Activated T-helper 2 cell treated with anti-CD3 and anti-CD28 coated beads, Interferon-gamma antibody, Interleukin-2, Interleukin-4, amounts not matched to agents 10 μg/mL and 5 μg/mL and 100 μg/mL, durations not matched to agents 14 hours and 24 hours and 36 hours (primary cell): Measurements from ENCODE around the gene NOXRED1. TPM values are rescaled to one million over a fixed set of nuclear protein-coding genes. Genes with fewer than 3 reads are reported as not detected.

Experiments used
- DNase-seq: peaks from one replicate; pipeline ENCODE4 v3.0.0; 2021; ENCODE audit warnings: low spot score
- H3K27ac Mint-ChIP-seq: one replicate; pipeline ENCODE4 v1.8.0; 2021; ENCODE audit warnings: mixed read lengths
- H3K27me3 Mint-ChIP-seq: one replicate; pipeline ENCODE4 v1.8.0; 2021; ENCODE audit warnings: low read depth, mixed read lengths
- H3K36me3 Mint-ChIP-seq: one replicate; pipeline ENCODE4 v1.8.0; 2021; ENCODE audit warnings: low read depth, mixed read lengths
- H3K4me1 Mint-ChIP-seq: one replicate; pipeline ENCODE4 v1.8.0; 2021; ENCODE audit warnings: low read depth, mixed read lengths
- H3K4me3 Mint-ChIP-seq: one replicate; pipeline ENCODE4 v1.8.0; 2021; ENCODE audit warnings: low read depth, mild to moderate bottlenecking, moderate library complexity, mixed read lengths
- H3K9me3 Mint-ChIP-seq: one replicate; pipeline ENCODE4 v1.8.0; 2021; ENCODE audit warnings: mixed read lengths
- intact Hi-C: fragments of 100-400 bp; cut with micrococcal nuclease; formaldehyde crosslinking; loops from one replicate; pipeline ENCODE4 v1.15.1; 2023
- total RNA-seq: library from RNA; stranded (reverse); gene quantifications from 2 replicates; pipeline ENCODE4 v1.2.3, GENCODE V29; 2022

NOXRED1 gene
- total RNA-seq, 1 donor from 2014 or later = 0.23 TPM

GRCh38 chr14:77400216-77400615 lies 23.1 kb downstream of the NOXRED1 start:
- Mint-ChIP-seq H3K4me3 (no peak overlapping the region), H3K9me3 (peaks cover 4% of the 10 kb centered on the region), H3K36me3 (no peaks in the 10 kb centered on the region), H3K27me3 (peaks cover 2% of the 10 kb centered on the region), H3K27ac (no peak overlapping the region), H3K4me1 (no peaks in the 10 kb centered on the region)
- intact Hi-C loops = no loop called here
- no peak for DNase-seq

- no peaks in the 10 kb centered on the region for H3K4me1 Mint-ChIP-seq
- DNase-seq = no peak
- no peaks in the 10 kb centered on the region for H3K27me3 Mint-ChIP-seq
- H3K27ac Mint-ChIP-seq = no peak overlapping the region
- no peaks in the 10 kb centered on the region for H3K36me3 Mint-ChIP-seq
- intact Hi-C loops = no loop called here
- H3K4me3 Mint-ChIP-seq = no peak overlapping the region
- no peaks in the 10 kb centered on the region for H3K9me3 Mint-ChIP-seq
Observed at GRCh38 chr14:77390188-77390587, 33.1 kb downstream of the NOXRED1 start.

GRCh38 chr14:77378701-77379100 lies 44.6 kb downstream of the NOXRED1 start:
- no peak for DNase-seq
- intact Hi-C loops = loop anchor here (5.0 kb wide), 1 partner anchor 76 kb away; no protein-coding TSS in a partner anchor
- Mint-ChIP-seq H3K4me1 (peaks cover 23% of the 10 kb centered on the region), H3K36me3 (peaks cover 19% of the 10 kb centered on the region), H3K4me3 (no peak overlapping the region), H3K27me3 (peaks cover 2% of the 10 kb centered on the region), H3K27ac (no peak overlapping the region), H3K9me3 (peaks cover 8% of the 10 kb centered on the region)

GRCh38 chr14:77377502-77377844 lies 45.9 kb downstream of the NOXRED1 start:
- DNase-seq = no peak
- H3K27me3 Mint-ChIP-seq = peaks cover 2% of the 10 kb centered on the region
- H3K27ac Mint-ChIP-seq = no peak overlapping the region
- H3K9me3 Mint-ChIP-seq = peaks cover 9% of the 10 kb centered on the region
- intact Hi-C loops = loop anchor here (1.0 to 5.0 kb wide), 4 partner anchors 56 to 240 kb away; partner anchors contain the start of genes GSTZ1 and VIPAS39
- H3K4me3 Mint-ChIP-seq = no peak overlapping the region
- H3K4me1 Mint-ChIP-seq = peaks cover 34% of the 10 kb centered on the region
- H3K36me3 Mint-ChIP-seq = peaks cover 29% of the 10 kb centered on the region

- intact Hi-C loops = loop anchor here (1.0 to 5.0 kb wide), 4 partner anchors 56 to 240 kb away; partner anchors contain the start of genes GSTZ1 and VIPAS39
- H3K27ac Mint-ChIP-seq = peak within 1 kb of the TSS; percentile 89
- DNase-seq = peak; percentile 80
- peaks cover 37% of the 10 kb centered on the region for H3K4me1 Mint-ChIP-seq
- peaks cover 30% of the 10 kb centered on the region for H3K36me3 Mint-ChIP-seq
- H3K9me3 Mint-ChIP-seq = peaks cover 9% of the 10 kb centered on the region
- peaks cover 2% of the 10 kb centered on the region for H3K27me3 Mint-ChIP-seq
- peak within 1 kb of the TSS; percentile 90 for H3K4me3 Mint-ChIP-seq
Observed at GRCh38 chr14:77376771-77377501, 46.4 kb downstream of the NOXRED1 start, which contains the start of the genes SAMD15 and TMED8. SAMD15 (plus strand) TSS chr14:77377379; CDS start chr14:77377419, 40 bp downstream. TMED8 (minus strand) TSS chr14:77377094; CDS start chr14:77377053, 41 bp downstream.

GRCh38 chr14:77375973-77376770 lies 47.2 kb downstream of the NOXRED1 start:
- Mint-ChIP-seq H3K4me1 (peaks cover 42% of the 10 kb centered on the region), H3K4me3 (peak overlapping the region; percentile 90), H3K9me3 (peaks cover 9% of the 10 kb centered on the region), H3K27me3 (peaks cover 2% of the 10 kb centered on the region), H3K36me3 (peaks cover 30% of the 10 kb centered on the region), H3K27ac (peak overlapping the region; percentile 89)
- DNase-seq = no peak
- intact Hi-C loops = loop anchor here (5.0 kb wide), 1 partner anchor 74 kb away; no protein-coding TSS in a partner anchor

GRCh38 chr14:77375164-77375950 lies 48.0 kb downstream of the NOXRED1 start:
- Mint-ChIP-seq H3K36me3 (peaks cover 30% of the 10 kb centered on the region), H3K9me3 (peaks cover 9% of the 10 kb centered on the region), H3K4me1 (peaks cover 42% of the 10 kb centered on the region), H3K4me3 (peak overlapping the region; percentile 90), H3K27ac (peak overlapping the region; percentile 89), H3K27me3 (peaks cover 2% of the 10 kb centered on the region)
- intact Hi-C loops = loop anchor here (5.0 kb wide), 1 partner anchor 73 kb away; no protein-coding TSS in a partner anchor
- DNase-seq = no peak

- H3K27ac Mint-ChIP-seq = peak overlapping the region; percentile 44
- peaks cover 35% of the 10 kb centered on the region for H3K36me3 Mint-ChIP-seq
- no peak overlapping the region for H3K4me3 Mint-ChIP-seq
- peaks cover 53% of the 10 kb centered on the region for H3K4me1 Mint-ChIP-seq
- DNase-seq = no peak
- intact Hi-C loops = no loop called here
- H3K9me3 Mint-ChIP-seq = peaks cover 9% of the 10 kb centered on the region
- no peaks in the 10 kb centered on the region for H3K27me3 Mint-ChIP-seq
Observed at GRCh38 chr14:77372304-77372841, 51.0 kb downstream of the NOXRED1 start.

GRCh38 chr14:77369285-77369684 lies 54.0 kb downstream of the NOXRED1 start:
- H3K36me3 Mint-ChIP-seq = peaks cover 23% of the 10 kb centered on the region
- H3K27ac Mint-ChIP-seq = no peak overlapping the region
- no peaks in the 10 kb centered on the region for H3K27me3 Mint-ChIP-seq
- no peak overlapping the region for H3K4me3 Mint-ChIP-seq
- H3K4me1 Mint-ChIP-seq = peaks cover 38% of the 10 kb centered on the region
- H3K9me3 Mint-ChIP-seq = peaks cover 5% of the 10 kb centered on the region
- intact Hi-C loops = no loop called here
- DNase-seq = no peak

- no peaks in the 10 kb centered on the region for H3K27me3 Mint-ChIP-seq
- DNase-seq = no peak
- H3K4me3 Mint-ChIP-seq = no peak overlapping the region
- intact Hi-C loops = no loop called here
- no peak overlapping the region for H3K27ac Mint-ChIP-seq
- H3K4me1 Mint-ChIP-seq = peaks cover 16% of the 10 kb centered on the region
- H3K36me3 Mint-ChIP-seq = peaks cover 6% of the 10 kb centered on the region
- no peaks in the 10 kb centered on the region for H3K9me3 Mint-ChIP-seq
Observed at GRCh38 chr14:77364146-77364545, 59.2 kb downstream of the NOXRED1 start.

- Mint-ChIP-seq H3K27ac (no peak overlapping the region), H3K27me3 (no peaks in the 10 kb centered on the region), H3K4me1 (peaks cover 13% of the 10 kb centered on the region), H3K4me3 (no peak overlapping the region), H3K9me3 (no peaks in the 10 kb centered on the region), H3K36me3 (peaks cover 6% of the 10 kb centered on the region)
- intact Hi-C loops = no loop called here
- DNase-seq = no peak
Observed at GRCh38 chr14:77359626-77360025, 63.7 kb downstream of the NOXRED1 start.

- Mint-ChIP-seq H3K27ac (no peak overlapping the region), H3K4me3 (no peak overlapping the region), H3K36me3 (peaks cover 6% of the 10 kb centered on the region), H3K9me3 (no peaks in the 10 kb centered on the region), H3K4me1 (peaks cover 11% of the 10 kb centered on the region), H3K27me3 (no peaks in the 10 kb centered on the region)
- DNase-seq = no peak
- intact Hi-C loops = no loop called here
Observed at GRCh38 chr14:77356899-77357298, 66.4 kb downstream of the NOXRED1 start.
